CD14-positive monocyte (primary cell): ENCODE results near the gene ENOPH1. TPM values are rescaled to one million over a fixed set of nuclear protein-coding genes. Genes with fewer than 3 reads are reported as not detected.

Experiments used
- DNase-seq, 3 donors: peaks; one replicate each; pipeline ENCODE4 v3.0.0-alpha.2; 2011 to 2022
- H2AFZ ChIP-seq: 2 replicates; pipeline ENCODE4 v1.6.0; 2012; ENCODE audit warnings: mild to moderate bottlenecking, low read depth, low read length, inconsistent platforms; ENCODE audit not compliant: insufficient read depth, poor library complexity, severe bottlenecking
- H3K27ac ChIP-seq, 2 donors: 1 replicate in 1 of 2; 2 replicates in 1 of 2; pipeline ENCODE4 v1.5.1; 2012 to 2013; ENCODE audit warnings: low read length in 2 of 2, control low read depth in 1 of 2, inconsistent platforms in 1 of 2, low read depth in 1 of 2, mild to moderate bottlenecking in 1 of 2
- H3K27me3 ChIP-seq, 2 donors: one replicate each; pipeline versions ENCODE4 v1.6.0 to v1.6.1; 2011 to 2013; ENCODE audit warnings: low read length in 2 of 2; ENCODE audit not compliant: control insufficient read depth in 2 of 2, insufficient read depth in 2 of 2
- H3K36me3 ChIP-seq, 2 donors: replicated peaks in 1 of 2; 1 replicate in 1 of 2; 2 replicates in 1 of 2; pipeline versions ENCODE4 v1.5.1 to v1.6.1; 2012 to 2013; ENCODE audit warnings: low read length in 2 of 2, control low read depth in 1 of 2, inconsistent platforms in 1 of 2, mild to moderate bottlenecking in 1 of 2; ENCODE audit not compliant: insufficient read depth in 2 of 2, control insufficient read depth in 1 of 2
- H3K4me1 ChIP-seq, 2 donors: 1 replicate in 1 of 2; 2 replicates in 1 of 2; pipeline versions ENCODE4 v1.5.1 to v1.6.1; 2012 to 2013; ENCODE audit warnings: low read length in 2 of 2, control low read depth in 1 of 2, inconsistent platforms in 1 of 2, mild to moderate bottlenecking in 1 of 2, moderate library complexity in 1 of 2; ENCODE audit not compliant: insufficient read depth in 2 of 2, control insufficient read depth in 1 of 2
- H3K4me2 ChIP-seq: replicated peaks from 2 replicates; pipeline ENCODE3; 2012; ENCODE audit warnings: low read length, moderate library complexity, mild to moderate bottlenecking; ENCODE audit not compliant: poor library complexity, severe bottlenecking; ENCODE audit errors: extremely low read depth
- H3K4me3 ChIP-seq, 3 experiments: fragments of 200-600 bp in 1 of 3; sonication (generic) in 1 of 3; replicated peaks in 1 of 3; 1 replicate in 2 of 3; 2 replicates in 1 of 3; pipeline ENCODE4 v1.5.1; 2011 to 2013; ENCODE audit warnings: low read length in 3 of 3, mild to moderate bottlenecking in 3 of 3, control low read depth in 2 of 3, low read depth in 2 of 3, inconsistent platforms in 1 of 3, moderate library complexity in 1 of 3
- H3K79me2 ChIP-seq: 2 replicates; pipeline ENCODE4 v1.6.0; 2012; ENCODE audit warnings: mild to moderate bottlenecking, control low read depth, inconsistent platforms, low read length, moderate library complexity; ENCODE audit not compliant: insufficient read depth
- H3K9ac ChIP-seq: 2 replicates; pipeline ENCODE4 v1.6.0; 2017; ENCODE audit warnings: low read length, mild to moderate bottlenecking; ENCODE audit not compliant: insufficient read depth, poor library complexity, severe bottlenecking
- H3K9me3 ChIP-seq, 2 donors: replicated peaks in 1 of 2; 1 replicate in 1 of 2; 2 replicates in 1 of 2; pipeline versions ENCODE4 v1.5.1 to v1.6.1; 2012 to 2013; ENCODE audit warnings: low read length in 2 of 2, control low read depth in 1 of 2; ENCODE audit not compliant: control insufficient read depth in 1 of 2, insufficient read depth in 1 of 2
- H4K20me1 ChIP-seq: 2 replicates; pipeline ENCODE4 v1.6.0; 2012; ENCODE audit warnings: mild to moderate bottlenecking, low read length, control low read depth, moderate library complexity; ENCODE audit not compliant: insufficient read depth
- H3K27ac Mint-ChIP-seq, 7 donors: one replicate each; pipeline ENCODE4 v1.8.0; 2020; ENCODE audit warnings: mild to moderate bottlenecking in 7 of 7, mixed read lengths in 7 of 7, moderate library complexity in 6 of 7, inconsistent platforms in 2 of 7
- H3K27me3 Mint-ChIP-seq, 3 donors: one replicate each; pipeline ENCODE4 v1.8.0; 2021 to 2022; ENCODE audit warnings: low read depth in 3 of 3, mild to moderate bottlenecking in 3 of 3, mixed read lengths in 3 of 3, moderate library complexity in 3 of 3, inconsistent platforms in 1 of 3
- H3K36me3 Mint-ChIP-seq, 2 donors: one replicate each; pipeline ENCODE4 v1.8.0; 2020; ENCODE audit warnings: mixed read lengths in 2 of 2, inconsistent platforms in 1 of 2, mild to moderate bottlenecking in 1 of 2
- H3K4me1 Mint-ChIP-seq: one replicate; pipeline ENCODE4 v1.8.0; 2020; ENCODE audit warnings: mild to moderate bottlenecking, mixed read lengths
- H3K4me3 Mint-ChIP-seq, 2 donors: one replicate each; pipeline ENCODE4 v1.8.0; 2020; ENCODE audit warnings: mild to moderate bottlenecking in 2 of 2, mixed read lengths in 2 of 2, moderate library complexity in 1 of 2
- H3K9me3 Mint-ChIP-seq, 7 donors: one replicate each; pipeline ENCODE4 v1.8.0; 2020 to 2022; ENCODE audit warnings: mixed read lengths in 7 of 7, mild to moderate bottlenecking in 6 of 7, moderate library complexity in 6 of 7, inconsistent platforms in 2 of 7
- WGBS: methylation state at CpG from one replicate; pipeline ENCODE4 v1.1.5; 2013; ENCODE audit warnings: missing lambda C conversion rate; ENCODE audit not compliant: insufficient coverage; 5-methylcytosine and 5-hydroxymethylcytosine counted together
- intact Hi-C, 2 donors: fragments of 100-400 bp; cut with micrococcal nuclease; formaldehyde crosslinking; loops; one replicate each; pipeline versions ENCODE4 v1.15.0 to v1.15.1; 2023
- polyA plus RNA-seq, 3 donors: library from polyadenylated mRNA; depleted of rRNA in 1 of 3; unstranded in 2 of 3; stranded (reverse) in 1 of 3; fragments of 300-500 nt in 2 of 3; fragments of >200 nt in 1 of 3; fragmentation: Illumina TruSeq in 2 of 3; gene quantifications; 1 replicate in 2 of 3; 2 replicates in 1 of 3; pipeline ENCODE4 v1.2.3, GENCODE V29; 2012 to 2021
- TF ChIP-seq, protein P1 (sequence below): fragments of 200-600 bp; IDR thresholded peaks from one replicate; pipeline ENCODE4 v1.8.0; 2022; ENCODE audit warnings: antibody characterized with exemption, mild to moderate bottlenecking

ENOPH1 gene
- polyA plus RNA-seq, 3 donors: 6.1 to 23.4 (median 22.0) TPM

DNA sequence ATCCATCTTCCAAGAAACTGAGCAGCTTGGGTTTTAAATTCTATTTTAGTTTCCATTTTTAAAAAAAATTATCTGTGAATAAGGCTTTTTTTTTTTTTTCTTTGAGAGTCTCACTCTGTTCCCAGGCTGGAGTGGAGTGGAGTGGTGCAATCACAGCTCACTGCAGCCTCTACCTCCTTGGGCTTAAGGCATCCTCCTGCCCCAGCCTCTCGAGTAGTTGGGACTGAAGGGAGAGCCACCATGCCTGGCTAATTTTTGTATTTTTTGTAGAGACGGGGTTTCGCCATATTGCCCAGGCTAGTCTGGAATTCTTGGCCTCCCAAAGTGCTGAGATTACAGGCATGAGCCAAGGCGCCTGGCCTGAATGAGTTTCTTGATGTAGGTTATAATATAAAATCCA, 1.4 kb downstream of the ENOPH1 start:
- H2AFZ ChIP-seq: peak overlapping the region; percentile 97
- no peak overlapping the region for H3K27ac ChIP-seq
- no peaks in the 10 kb centered on the region for H3K9me3 ChIP-seq
- H3K9me3 Mint-ChIP-seq: peaks cover 0 to 2% (median 0%) of the 10 kb centered on the region in 7 donors
- no peaks in the 10 kb centered on the region for H3K27me3 Mint-ChIP-seq
- H3K4me3 ChIP-seq: no peak overlapping the region
- H3K79me2 ChIP-seq: peaks cover 89% of the 10 kb centered on the region
- peak overlapping the region in 1 of 2 donors; percentile 16 for H3K4me3 Mint-ChIP-seq
- H3K27me3 ChIP-seq: no peaks in the 10 kb centered on the region
- no peak overlapping the region for H3K27ac Mint-ChIP-seq
- intact Hi-C loops: loop anchor here (10.0 kb wide), 2 partner anchors 147 to 473 kb away; partner anchors contain the start of gene THAP9 (in 1 of the 2)
- H3K36me3 Mint-ChIP-seq: peaks cover 18 to 35% of the 10 kb centered on the region in 2 donors
- DNase-seq: no peak
- H3K4me1 Mint-ChIP-seq: peaks cover 43% of the 10 kb centered on the region
- H3K36me3 ChIP-seq: peaks cover 3 to 12% of the 10 kb centered on the region in 2 donors
- TF ChIP-seq, protein P1, sequence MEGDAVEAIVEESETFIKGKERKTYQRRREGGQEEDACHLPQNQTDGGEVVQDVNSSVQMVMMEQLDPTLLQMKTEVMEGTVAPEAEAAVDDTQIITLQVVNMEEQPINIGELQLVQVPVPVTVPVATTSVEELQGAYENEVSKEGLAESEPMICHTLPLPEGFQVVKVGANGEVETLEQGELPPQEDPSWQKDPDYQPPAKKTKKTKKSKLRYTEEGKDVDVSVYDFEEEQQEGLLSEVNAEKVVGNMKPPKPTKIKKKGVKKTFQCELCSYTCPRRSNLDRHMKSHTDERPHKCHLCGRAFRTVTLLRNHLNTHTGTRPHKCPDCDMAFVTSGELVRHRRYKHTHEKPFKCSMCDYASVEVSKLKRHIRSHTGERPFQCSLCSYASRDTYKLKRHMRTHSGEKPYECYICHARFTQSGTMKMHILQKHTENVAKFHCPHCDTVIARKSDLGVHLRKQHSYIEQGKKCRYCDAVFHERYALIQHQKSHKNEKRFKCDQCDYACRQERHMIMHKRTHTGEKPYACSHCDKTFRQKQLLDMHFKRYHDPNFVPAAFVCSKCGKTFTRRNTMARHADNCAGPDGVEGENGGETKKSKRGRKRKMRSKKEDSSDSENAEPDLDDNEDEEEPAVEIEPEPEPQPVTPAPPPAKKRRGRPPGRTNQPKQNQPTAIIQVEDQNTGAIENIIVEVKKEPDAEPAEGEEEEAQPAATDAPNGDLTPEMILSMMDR: no peak
- H3K9ac ChIP-seq: no peak overlapping the region
- no CpG with 5 or more reads among the region's 4 CpGs for WGBS
- H3K4me2 ChIP-seq: peak overlapping the region; percentile 99
- H3K4me1 ChIP-seq: peaks cover 19 to 31% of the 10 kb centered on the region in 2 donors
- peaks cover 42% of the 10 kb centered on the region for H4K20me1 ChIP-seq

DNA sequence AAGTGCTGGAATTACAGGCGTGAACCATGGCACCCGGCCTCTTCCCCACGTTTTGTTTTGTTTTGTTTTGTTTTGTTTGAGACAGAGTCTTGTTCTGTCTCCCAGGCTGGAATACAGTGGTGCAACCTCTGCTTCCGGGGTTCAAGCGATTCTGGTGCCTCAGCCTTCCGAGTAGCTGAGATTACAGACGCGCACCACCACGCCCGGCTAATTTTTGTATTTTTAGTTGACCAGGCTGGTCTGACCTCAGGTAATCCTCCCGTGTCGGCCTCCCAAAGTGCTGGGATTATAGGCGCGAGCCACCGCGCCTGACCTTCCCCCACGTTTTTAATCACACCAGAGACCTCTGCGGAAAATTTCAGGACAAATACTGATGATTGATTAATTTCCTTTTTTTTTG, 2.2 kb downstream of the ENOPH1 start:
- peaks cover 41% of the 10 kb centered on the region for H3K4me1 Mint-ChIP-seq
- no peaks in the 10 kb centered on the region for H3K27me3 Mint-ChIP-seq
- Histone ChIP-seq H3K9me3 (no peaks in the 10 kb centered on the region), H4K20me1 (peaks cover 41% of the 10 kb centered on the region), H3K4me2 (no peak overlapping the region), H3K9ac (no peak overlapping the region), H3K27ac (no peak overlapping the region), H2AFZ (no peak overlapping the region), H3K4me1 (peaks cover 16 to 24% of the 10 kb centered on the region in 2 donors), H3K4me3 (no peak overlapping the region), H3K79me2 (peaks cover 89% of the 10 kb centered on the region), H3K27me3 (no peaks in the 10 kb centered on the region), H3K36me3 (peaks cover 0 to 4% of the 10 kb centered on the region in 2 donors)
- DNase-seq: no peak
- H3K36me3 Mint-ChIP-seq: peaks cover 12 to 31% of the 10 kb centered on the region in 2 donors
- no peak overlapping the region for H3K4me3 Mint-ChIP-seq
- peak overlapping the region in 2 of 7 donors; percentile 13 to 72 for H3K27ac Mint-ChIP-seq
- intact Hi-C loops: loop anchor here (10.0 kb wide), 2 partner anchors 148 to 472 kb away; partner anchors contain the start of gene THAP9 (in 1 of the 2)
- TF ChIP-seq, protein P1: no peak
- WGBS: 97% methylated on average over 10 of the region's 18 CpGs
- H3K9me3 Mint-ChIP-seq: peaks cover 0 to 2% (median 0%) of the 10 kb centered on the region in 7 donors
